HepG2 (cell line): ENCODE data around the gene ACSL5. TPM values are rescaled to one million over a fixed set of nuclear protein-coding genes. Genes with fewer than 3 reads are reported as not detected.
A peak's percentile ranks its signal among the peaks of the same experiment; 100 is the strongest.

ENCODE experiments used
- ATAC-seq: fragments of 200-7000 bp; cut with Tn5 transposase; 3 replicates; pipeline ENCODE4 v1.9.1; 2020; ENCODE audit warnings: mild to moderate bottlenecking, moderate library complexity
- BruUV-seq: library from RNA; stranded (reverse); fragments of 400-500 nt; replicated peaks from 2 replicates; lab custom pipeline; 2021; lab: Mats Ljungman, UMichigan
- CTCF ChIA-PET: fragments of 300-600 bp; formaldehyde crosslinking; extraction: SDS; loops from one replicate; lab custom pipeline; 2021; ENCODE audit warnings: low total read pairs, inconsistent platforms, low intra/inter-chr PET ratio; lab: Yijun Ruan, JAX
- POLR2A ChIA-PET: fragments of 350-600 bp; sonication (Branson Sonifier 250); formaldehyde crosslinking; loops from one replicate; lab custom pipeline; 2020; ENCODE audit warnings: antibody characterized with exemption, inconsistent platforms; lab: Yijun Ruan, JAX
- DNase-seq: peaks from one replicate; pipeline ENCODE4 v3.0.0-alpha.2; 2015; ENCODE audit warnings: low spot score
- FAIRE-seq: peaks from 3 replicates; lab custom pipeline; 2011; peaks lifted over from hg19 to GRCh38; lab: Jason Lieb, UNC
- H2AFZ ChIP-seq: one replicate; pipeline ENCODE4 v1.6.1; 2011; ENCODE audit warnings: low read length, inconsistent platforms
- H3K27ac ChIP-seq: fragments of 300-600 bp; 3 replicates; pipeline ENCODE4 v1.8.0; 2011; ENCODE audit warnings: mixed run types, mild to moderate bottlenecking, mixed read lengths, low read length, inconsistent platforms; ENCODE audit not compliant: insufficient read depth; ENCODE audit errors: extremely low read length
- H3K27me3 ChIP-seq, 2 experiments: fragments of 200-600 bp in 1 of 2; 2 replicates in 1 of 2; 3 replicates in 1 of 2; pipeline versions ENCODE4 v1.6.0 to v1.8.0; 2011; ENCODE audit warnings: low read length in 2 of 2, mild to moderate bottlenecking in 2 of 2, moderate library complexity in 2 of 2, inconsistent platforms in 1 of 2; ENCODE audit not compliant: insufficient read depth in 2 of 2, control insufficient read depth in 1 of 2
- H3K36me3 ChIP-seq, 2 experiments: fragments of 200-600 bp in 1 of 2; replicated peaks in 1 of 2; 2 replicates in 1 of 2; 3 replicates in 1 of 2; pipeline versions ENCODE4 v1.5.1 to v1.8.0; 2011; ENCODE audit warnings: low read length in 2 of 2, inconsistent platforms in 1 of 2; ENCODE audit not compliant: insufficient read depth in 2 of 2, control insufficient read depth in 1 of 2
- H3K4me1 ChIP-seq: 2 replicates; pipeline ENCODE4 v1.5.1; 2012; ENCODE audit warnings: low read length, inconsistent platforms; ENCODE audit not compliant: insufficient read depth
- H3K4me2 ChIP-seq: 2 replicates; pipeline ENCODE4 v1.6.0; 2011; ENCODE audit warnings: low read depth, low read length, inconsistent platforms
- H3K4me3 ChIP-seq, 3 experiments: fragments of 200-600 bp in 1 of 3; sonication (generic), shearing (Covaris generic) in 1 of 3; replicated peaks in 1 of 3; 2 replicates each; pipeline ENCODE4 v1.5.1; 2011 to 2016; ENCODE audit warnings: low read length in 3 of 3, inconsistent platforms in 2 of 3, low read depth in 2 of 3, mild to moderate bottlenecking in 2 of 3, control low read depth in 1 of 3, mixed read lengths in 1 of 3; ENCODE audit not compliant: insufficient read depth in 1 of 3
- H3K79me2 ChIP-seq: one replicate; pipeline ENCODE4 v1.6.1; 2011; ENCODE audit warnings: low read length, inconsistent platforms; ENCODE audit not compliant: insufficient read depth
- H3K9ac ChIP-seq: 2 replicates; pipeline ENCODE4 v1.6.0; 2011; ENCODE audit warnings: mild to moderate bottlenecking, low read depth, low read length, inconsistent platforms; ENCODE audit not compliant: insufficient read depth
- H3K9me3 ChIP-seq: 2 replicates; pipeline ENCODE4 v1.5.1; 2012; ENCODE audit warnings: mild to moderate bottlenecking, low read length
- H4K20me1 ChIP-seq: 2 replicates; pipeline ENCODE4 v1.6.0; 2011; ENCODE audit warnings: inconsistent platforms, mild to moderate bottlenecking, low read length, moderate library complexity; ENCODE audit not compliant: insufficient read depth
- ATF7 ChIP-seq, 2 experiments: fragments of 450-650 bp in 1 of 2; sonication (generic) in 1 of 2; formaldehyde crosslinking in 1 of 2; IDR thresholded peaks; 2 replicates each; pipeline versions ENCODE4 v1.4.0 to v1.6.1; 2016 to 2020; ENCODE audit warnings: antibody characterized with exemption in 1 of 2, mild to moderate bottlenecking in 1 of 2, missing genetic modification reagents in 1 of 2
- ETS1 ChIP-seq: sonication (generic); formaldehyde crosslinking; IDR thresholded peaks from 2 replicates; pipeline ENCODE4 v1.4.0; 2020; ENCODE audit warnings: missing genetic modification reagents
- GATA4 ChIP-seq: sonication (generic); IDR thresholded peaks from 2 replicates; pipeline ENCODE4 v1.6.1; 2016; ENCODE audit warnings: antibody characterized with exemption, low read depth, borderline replicate concordance
- HMGXB3 ChIP-seq: sonication (generic); formaldehyde crosslinking; IDR thresholded peaks from 2 replicates; pipeline ENCODE4 v1.4.0; 2020; ENCODE audit warnings: missing genetic modification reagents, borderline replicate concordance
- KLF13 ChIP-seq: sonication (generic); formaldehyde crosslinking; IDR thresholded peaks from 2 replicates; pipeline ENCODE4 v1.4.0; 2020; ENCODE audit warnings: mild to moderate bottlenecking, missing genetic modification reagents
- LBX2 ChIP-seq: sonication (generic); formaldehyde crosslinking; IDR thresholded peaks from 2 replicates; pipeline ENCODE4 v1.5.0; 2020; ENCODE audit warnings: missing genetic modification reagents, mild to moderate bottlenecking, borderline replicate concordance
- PHF21A ChIP-seq: sonication (generic); formaldehyde crosslinking; IDR thresholded peaks from 2 replicates; pipeline ENCODE4 v1.5.0; 2020; ENCODE audit warnings: mild to moderate bottlenecking, missing genetic modification reagents
- RBM22 ChIP-seq: fragments of 200-400 bp; formaldehyde crosslinking; optimal IDR thresholded peaks from 2 replicates; pipeline ENCODE3; 2017; ENCODE audit warnings: mild to moderate bottlenecking, low read length, moderate library complexity
- SKI ChIP-seq: fragments of 450-650 bp; IDR thresholded peaks from one replicate; pipeline ENCODE4 v1.6.1; 2018; ENCODE audit warnings: mild to moderate bottlenecking; ENCODE audit not compliant: partially characterized antibody
- SP5 ChIP-seq: IDR thresholded peaks from 2 replicates; pipeline ENCODE4 v1.6.1; 2016; ENCODE audit warnings: low read depth, borderline replicate concordance
- ZFP91 ChIP-seq: sonication (generic); formaldehyde crosslinking; IDR thresholded peaks from 2 replicates; pipeline ENCODE4 v1.9.0; 2022; ENCODE audit warnings: missing genetic modification reagents, mild to moderate bottlenecking, borderline replicate concordance
- ZNF75D ChIP-seq: sonication (generic); formaldehyde crosslinking; IDR thresholded peaks from 2 replicates; pipeline ENCODE4 v1.8.1; 2023; ENCODE audit warnings: missing genetic modification reagents, mild to moderate bottlenecking, borderline replicate concordance
- ZNF891 ChIP-seq: sonication (generic); formaldehyde crosslinking; IDR thresholded peaks from 2 replicates; pipeline ENCODE4 v1.5.0; 2020; ENCODE audit warnings: mild to moderate bottlenecking, missing genetic modification reagents
- WGBS: methylation state at CpG from one replicate; pipeline ENCODE4 v1.1.6; 2017; ENCODE audit warnings: low lambda C conversion rate; 5-methylcytosine and 5-hydroxymethylcytosine counted together
- in situ Hi-C: cut with HindIII; loops from 2 replicates; pipeline ENCODE4 v1.10.0; 2017; ENCODE audit warnings: low pct_unique_long_range_greater_than_20kb; ENCODE audit not compliant: extremely low pct_ligation_motif_present
- intact Hi-C: fragments of 100-400 bp; cut with micrococcal nuclease; formaldehyde crosslinking; loops from one replicate; pipeline ENCODE4 v1.10.0; 2022; ENCODE audit not compliant: unreplicated experiment
- polyA plus RNA-seq, 8 experiments: library from polyadenylated mRNA; depleted of rRNA in 3 of 8; stranded (reverse) in 7 of 8; unstranded in 1 of 8; fragments of >200 nt; fragmentation: Illumina TruSeq in 4 of 8; extraction: Trizol in 4 of 8; gene quantifications; 2 replicates each; pipeline versions ENCODE4 v1.2.1 to v1.2.3, GENCODE V29; 2011 to 2016; ENCODE audit warnings: low read depth in 4 of 8, missing spikeins in 1 of 8, mixed read lengths in 1 of 8; ENCODE audit not compliant: insufficient read depth in 1 of 8
- total RNA-seq, 5 experiments: library from RNA; depleted of rRNA; stranded (reverse); fragments of >200 nt; fragmentation: Illumina TruSeq; extraction: Trizol; gene quantifications; 2 replicates each; pipeline ENCODE4 v1.2.3, GENCODE V29; 2016; ENCODE audit warnings: low read depth in 1 of 5

The ACSL5 gene
- total and polyA plus RNA-seq, 2 of the 13 experiments (the other 11 are each of a cell fraction or from before 2014, with no cell fraction given), result 56.4 to 82.5 TPM

- no peaks in the 10 kb centered on the region; a peak in 1 of 5 replicates for H3K36me3 ChIP-seq
- no peaks in the 10 kb centered on the region for H3K9me3 ChIP-seq
- intact Hi-C loops (no loop called here), in situ Hi-C loops (no loop called here)
- H3K27ac ChIP-seq, result peak overlapping the region; percentile 80
- no TSS peak for BruUV-seq
- peaks cover 91% of the 10 kb centered on the region for H3K4me1 ChIP-seq
- DNase-seq (no peak), FAIRE-seq (no peak), ATAC-seq (no peak)
- peak overlapping the region; percentile 69 to 72 (median 72) for H3K4me3 ChIP-seq
- no peaks in the 10 kb centered on the region for H4K20me1 ChIP-seq
- H3K4me2 ChIP-seq, result peak overlapping the region; percentile 86
- H3K9ac ChIP-seq, result peak overlapping the region; percentile 76
- H3K27me3 ChIP-seq, result no peaks in the 10 kb centered on the region; a peak in 1 of 5 replicates
- no peak overlapping the region for H2AFZ ChIP-seq
- 11% methylated on average over 11 of the region's 11 CpGs for WGBS
- ChIA-PET POLR2A (interaction anchor here (1.2 to 3.9 kb wide), 7 partner anchors 8 to 74 kb away, joined by 4 to 55 read pairs (median 27); no protein-coding TSS in a partner anchor), CTCF (no interaction called here)
- peaks cover 55% of the 10 kb centered on the region for H3K79me2 ChIP-seq
- no peak for TF ChIP-seq ZNF75D (CRISPR knock-in tag)
- no peak for TF ChIP-seq ETS1
- 0 out of 2 replicates have a peak, but pooled peaks have one; percentile 6 for TF ChIP-seq ZFP91
- TF ChIP-seq SKI, result no peak
- no peak for TF ChIP-seq ATF7 (IDR thresholded peaks at IDR 0.05)
- no peak for TF ChIP-seq ATF7 (CRISPR knock-in tag; IDR thresholded peaks at IDR 0.05)
- TF ChIP-seq HMGXB3 (CRISPR knock-in tag), result no peak
- no peak for TF ChIP-seq KLF13
- no peak for TF ChIP-seq RBM22
- no peak for TF ChIP-seq SP5 (CRISPR knock-in tag)
- no peak for TF ChIP-seq GATA4
- no peak for TF ChIP-seq ZNF891 (CRISPR knock-in tag)
- peak; percentile 38; the same call in 1 of the 2 replicates for TF ChIP-seq PHF21A
- TF ChIP-seq LBX2 (CRISPR knock-in tag), result no peak
Observed at GRCh38 chr10:112376396-112376790, 2.5 kb downstream of the ACSL5 start.
